Stimulated activated CD4-positive, alpha-beta T cell treated with anti-CD3 and anti-CD28 coated beads, Interleukin-15, amount 100 ng/mL, for 24 hours (primary cell): ENCODE data around the gene ZFPM1.

Experiments
- DNase-seq: peaks from one replicate; pipeline ENCODE4 v3.0.0-alpha.2; 2020

The ZFPM1 gene

GRCh38 chr16:88435437-88436355 lies 17.4 kb upstream of the ZFPM1 start:
- no peak for DNase-seq

GRCh38 chr16:88436796-88437195 lies 16.3 kb upstream of the ZFPM1 start:
- DNase-seq = no peak

GRCh38 chr16:88437367-88437964 lies 15.6 kb upstream of the ZFPM1 start:
- peak; percentile 76 for DNase-seq

GRCh38 chr16:88438084-88438870 lies 14.8 kb upstream of the ZFPM1 start:
- no peak for DNase-seq

- no peak for DNase-seq
Measured at GRCh38 chr16:88439016-88439415, 14.1 kb upstream of the ZFPM1 start.

GRCh38 chr16:88439706-88440105 lies 13.4 kb upstream of the ZFPM1 start:
- DNase-seq = no peak

- DNase-seq = no peak
Measured at GRCh38 chr16:88440111-88440510, 13.0 kb upstream of the ZFPM1 start.

DNA sequence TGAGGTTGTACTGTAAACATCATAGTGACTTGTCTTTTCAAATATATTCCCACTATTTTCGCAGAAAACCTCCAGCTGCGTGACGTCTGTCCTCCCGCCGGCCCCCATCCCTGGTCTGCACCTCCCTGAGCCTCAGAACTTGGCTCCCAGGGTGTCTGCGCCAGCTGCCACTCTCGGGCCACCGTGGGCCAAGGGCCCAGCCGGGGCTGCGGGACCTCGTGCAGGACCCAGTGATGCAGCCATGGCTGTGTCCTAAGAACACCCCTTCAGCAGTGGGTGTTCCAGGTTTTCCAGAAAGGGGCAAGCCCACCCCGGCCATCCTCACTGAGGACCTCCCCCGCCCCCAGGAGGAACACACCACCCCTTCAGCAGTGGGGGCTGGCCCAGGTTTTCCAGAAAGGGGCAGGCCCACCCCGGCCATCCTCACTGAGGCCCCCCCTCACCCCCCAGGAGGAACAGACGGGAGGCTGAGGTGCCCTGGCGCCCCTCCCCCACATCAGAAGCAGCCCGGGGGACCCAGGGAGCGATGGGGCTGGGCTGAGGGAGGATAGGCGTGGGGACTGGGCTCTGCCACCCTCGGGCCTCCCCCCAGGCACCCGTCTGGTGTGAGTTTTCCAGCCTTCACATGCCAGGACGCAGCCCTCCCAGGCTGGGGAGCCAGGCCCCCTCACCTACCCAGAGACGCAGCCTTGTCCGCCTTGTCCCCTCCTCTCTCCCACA lies 12.2 kb upstream of the ZFPM1 start:
- DNase-seq = no peak

DNA sequence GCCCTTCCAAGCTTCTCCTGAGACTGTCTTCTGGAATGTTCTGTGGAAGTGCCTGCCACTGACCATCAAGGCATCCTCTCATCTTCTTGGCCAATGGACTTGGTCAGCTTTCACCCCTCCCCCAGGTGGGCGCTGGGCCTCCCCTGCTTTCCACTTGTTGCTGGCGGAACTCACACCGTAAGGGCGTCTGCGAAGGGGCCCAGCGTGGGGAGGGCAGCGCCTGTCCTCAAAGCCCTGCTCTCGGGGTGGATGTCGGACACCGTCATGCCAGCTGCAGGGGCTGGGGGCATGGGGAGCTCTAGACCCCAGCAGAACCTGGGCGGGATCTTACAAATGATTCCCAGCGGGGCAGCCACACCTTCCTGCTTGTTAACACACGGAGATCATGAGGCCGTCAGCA lies 11.6 kb upstream of the ZFPM1 start:
- DNase-seq = no peak

DNA sequence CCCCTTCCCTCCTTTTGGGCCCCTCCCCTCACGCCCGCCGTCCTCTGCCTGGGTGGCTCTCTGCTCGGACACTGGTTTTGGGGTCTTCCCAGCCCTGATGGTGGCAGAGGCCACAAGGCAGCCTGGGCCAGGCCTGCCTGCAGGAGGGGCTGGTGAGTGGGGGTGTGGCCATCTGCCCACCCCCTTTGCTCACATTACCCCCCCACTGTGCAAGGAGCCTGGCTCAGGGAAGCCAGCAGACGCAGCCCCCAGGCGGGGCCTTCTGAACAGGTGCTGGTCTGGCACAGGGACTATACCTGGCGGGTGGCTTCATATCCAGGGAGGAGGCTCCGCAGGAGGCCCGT lies 10.7 kb upstream of the ZFPM1 start:
- no peak for DNase-seq

GRCh38 chr16:88442727-88443576 lies 10.1 kb upstream of the ZFPM1 start:
- DNase-seq = peak; percentile 85

- DNase-seq = no peak
Measured at GRCh38 chr16:88444826-88445582, 8.1 kb upstream of the ZFPM1 start.

- no peak for DNase-seq
Measured at GRCh38 chr16:88445583-88445960, 7.5 kb upstream of the ZFPM1 start.

- no peak for DNase-seq
Measured at GRCh38 chr16:88446061-88446460, 7.0 kb upstream of the ZFPM1 start.

DNA sequence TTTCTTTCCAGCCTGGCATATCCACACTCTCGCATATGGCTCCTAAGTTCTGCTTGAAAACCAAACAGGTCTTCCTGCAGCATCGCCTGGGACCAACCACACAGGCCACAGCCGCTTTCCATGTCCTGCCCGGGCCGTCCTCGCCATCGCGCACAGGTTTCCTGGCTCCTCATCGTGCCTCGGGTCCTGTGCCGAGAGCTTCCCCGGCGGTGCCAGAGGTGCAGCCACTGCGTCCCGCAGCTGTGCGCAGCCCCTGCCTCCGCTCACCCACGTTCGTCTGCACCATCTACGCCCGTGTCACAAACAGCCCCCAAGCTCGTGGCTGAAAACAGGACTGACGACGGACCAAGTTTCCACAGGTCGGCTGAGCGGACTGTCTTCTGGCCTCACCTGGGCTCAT lies 6.3 kb upstream of the ZFPM1 start:
- no peak for DNase-seq

GRCh38 chr16:88447881-88448280 lies 5.2 kb upstream of the ZFPM1 start:
- no peak for DNase-seq

DNA sequence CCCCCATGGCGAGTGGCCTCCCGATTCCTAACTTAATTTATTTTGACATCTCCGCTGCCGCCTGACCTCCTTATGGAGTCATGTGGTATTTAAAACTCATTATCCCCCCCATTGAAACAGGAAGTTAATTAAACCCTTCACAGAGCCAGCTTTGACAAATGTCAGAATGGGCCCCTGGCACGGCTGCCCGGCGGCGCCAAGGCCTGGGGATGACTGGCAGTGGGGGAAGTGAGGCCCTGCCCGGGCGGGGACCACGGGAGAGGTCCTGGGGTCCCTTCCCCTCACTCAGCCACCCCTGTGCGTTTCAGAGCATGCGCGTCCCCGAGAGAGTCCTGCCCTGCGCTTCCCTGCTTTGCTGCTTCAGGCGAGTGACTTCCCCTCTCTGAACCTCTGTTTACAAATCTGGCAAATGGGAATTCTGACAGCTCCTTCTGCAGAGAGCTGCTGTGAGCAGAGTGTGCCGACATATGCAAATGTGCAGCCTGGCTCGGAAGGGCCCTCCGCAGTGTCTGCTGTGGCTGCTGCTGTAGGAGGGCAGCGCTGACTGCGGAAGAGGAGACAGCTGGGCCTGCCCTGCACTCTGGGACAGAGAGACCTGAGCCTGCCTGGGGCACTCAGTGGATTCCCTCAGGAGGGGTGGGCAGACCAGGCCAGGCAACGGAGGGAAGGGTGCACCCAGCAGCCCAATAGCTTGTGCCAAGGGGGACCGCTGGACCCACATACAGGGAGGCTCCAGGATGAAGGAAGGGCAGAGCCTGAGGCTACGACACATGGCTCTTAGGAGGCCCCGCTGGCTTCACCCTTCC lies 4.4 kb upstream of the ZFPM1 start:
- DNase-seq = no peak

GRCh38 chr16:88449267-88449561 lies 3.9 kb upstream of the ZFPM1 start:
- DNase-seq = no peak

DNA sequence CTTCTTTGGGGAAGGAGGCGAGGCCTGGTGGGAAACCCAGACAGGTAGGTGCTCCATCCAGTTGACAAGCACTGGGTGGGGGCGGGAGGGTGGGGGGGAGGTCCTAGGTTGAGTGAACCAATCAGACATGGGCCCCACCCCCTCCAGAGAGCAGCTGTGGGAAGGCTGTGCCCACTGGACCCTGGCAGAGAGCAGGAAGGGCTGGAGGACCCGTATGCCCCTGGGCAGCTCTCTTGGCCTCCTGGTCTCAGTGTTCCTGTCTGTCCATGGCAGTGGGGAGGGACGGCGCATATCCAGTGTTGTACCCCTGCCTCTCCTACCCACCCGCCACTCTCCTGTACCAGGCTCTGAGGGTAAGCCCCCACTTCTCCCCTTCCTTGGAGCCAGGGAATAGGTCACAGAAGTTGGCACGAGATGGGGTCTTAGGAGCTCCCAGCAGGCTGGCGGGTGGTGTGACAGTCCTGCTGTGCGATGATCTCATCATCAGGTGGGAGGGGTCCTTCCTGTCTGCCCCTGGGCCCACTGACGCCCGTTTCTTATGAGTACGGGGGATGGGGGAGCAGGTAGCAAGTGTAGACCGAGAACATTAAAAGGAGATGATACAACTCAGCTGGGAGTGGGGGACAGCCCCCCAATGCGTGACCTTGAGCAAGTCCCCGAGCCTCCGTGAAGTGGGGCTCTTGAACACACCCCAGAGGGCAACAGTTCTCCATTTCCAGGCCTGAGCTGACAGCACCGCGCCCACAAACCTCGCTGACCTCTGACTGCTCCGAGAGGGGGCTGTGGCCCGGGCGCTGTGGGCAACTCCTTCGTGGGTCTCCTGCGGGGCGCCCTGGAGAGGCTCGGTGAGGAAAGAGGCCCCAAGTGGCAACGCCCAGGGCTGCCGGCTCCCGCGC lies 1.2 kb upstream of the ZFPM1 start:
- DNase-seq = peak; percentile 33
